Anterior cingulate cortex (tissue), 58 donors: ENCODE results near the gene THAP10.
A peak's percentile ranks its signal among the peaks of the same experiment; 100 is the strongest.

Experiments used
- DNase-seq, 58 donors: peaks; one replicate each; lab custom pipeline; 2025; lab: John Stamatoyannopoulos, UW

The THAP10 gene

GRCh38 chr15:70855764-70856163 is 36.5 kb downstream of the THAP10 start:
- DNase-seq: no peak

GRCh38 chr15:70854666-70854976 is 37.6 kb downstream of the THAP10 start:
- DNase-seq: peak in 4 of 58 donors; percentile 51 to 67 (median 62)

GRCh38 chr15:70853973-70854665 is 38.1 kb downstream of the THAP10 start, which contains the start of gene LARP6:
Gene LARP6, minus strand, starts transcription at chr15:70854157. Its CDS starts 69 bp downstream, at chr15:70854088.
- DNase-seq: peak in 44 of 58 donors; percentile 30 to 81 (median 61)

GRCh38 chr15:70853318-70853972 is 38.8 kb downstream of the THAP10 start:
- peak in 14 of 58 donors; percentile 20 to 63 (median 44) for DNase-seq

- peak in 2 of 58 donors; percentile 30 to 34 for DNase-seq
Measured at GRCh38 chr15:70852501-70853317, 39.5 kb downstream of the THAP10 start.

- DNase-seq: no peak
Measured at GRCh38 chr15:70851889-70852288, 40.3 kb downstream of the THAP10 start.

GRCh38 chr15:70845602-70846360 is 46.5 kb downstream of the THAP10 start:
- DNase-seq: no peak

GRCh38 chr15:70837476-70837875 is 54.8 kb downstream of the THAP10 start:
- no peak for DNase-seq

GRCh38 chr15:70835841-70836240 is 56.4 kb downstream of the THAP10 start:
- no peak for DNase-seq

GRCh38 chr15:70835415-70835814 is 56.8 kb downstream of the THAP10 start:
- DNase-seq: peak in 29 of 58 donors; percentile 15 to 72 (median 45)

- DNase-seq: no peak
Measured at GRCh38 chr15:70834999-70835398, 57.2 kb downstream of the THAP10 start.

- no peak for DNase-seq
Measured at GRCh38 chr15:70833861-70834765, 58.1 kb downstream of the THAP10 start.

- no peak for DNase-seq
Measured at GRCh38 chr15:70833422-70833821, 58.8 kb downstream of the THAP10 start.

GRCh38 chr15:70832176-70832575 is 60.1 kb downstream of the THAP10 start:
- DNase-seq: no peak
